RWPE1 (cell line): ENCODE data around the gene TIMM10B.

Experiments used
- CTCF ChIA-PET: fragments of 350-600 bp; sonication (Branson Sonifier 250); formaldehyde crosslinking; extraction: SDS; loops from one replicate; lab custom pipeline; 2021; lab: Yijun Ruan, JAX
- POLR2A ChIA-PET: fragments of 400-600 bp; formaldehyde crosslinking; extraction: SDS; loops from one replicate; lab custom pipeline; 2020; ENCODE audit warnings: antibody characterized with exemption; ENCODE audit not compliant: low non-redundant PET; lab: Yijun Ruan, JAX
- DNase-seq: peaks from one replicate; pipeline ENCODE4 v3.0.0; 2012; ENCODE audit warnings: low spot score
- H3K27ac ChIP-seq: fragments of 450-650 bp; 2 replicates; pipeline ENCODE4 v1.5.1; 2017
- CTCF ChIP-seq: fragments of 450-650 bp; conservative IDR thresholded peaks from 2 replicates; pipeline ENCODE4 v1.5.1; 2017; ENCODE audit warnings: low read depth, mild to moderate bottlenecking

TIMM10B gene

GRCh38 chr11:6474806-6475500 lies 6.3 kb upstream of the TIMM10B start:
- no peak for TF ChIP-seq CTCF
- DNase-seq: no peak
- H3K27ac ChIP-seq: peak overlapping the region; percentile 86
- ChIA-PET CTCF (interaction anchor here (0.6 to 0.9 kb wide), 2 partner anchors 96 to 152 kb away, joined by 3 to 5 read pairs; no protein-coding TSS in a partner anchor), POLR2A (no interaction called here)

GRCh38 chr11:6475936-6476335 lies 5.4 kb upstream of the TIMM10B start:
- POLR2A ChIA-PET: no interaction called here
- TF ChIP-seq CTCF: no peak
- CTCF ChIA-PET: interaction anchor here (0.6 kb wide), 1 partner anchor 42 kb away, joined by 3 read pairs; no protein-coding TSS in a partner anchor
- no peak for DNase-seq
- peak overlapping the region; percentile 86 for H3K27ac ChIP-seq

GRCh38 chr11:6476571-6476970 lies 4.7 kb upstream of the TIMM10B start:
- ChIA-PET CTCF (no interaction called here), POLR2A (no interaction called here)
- peak overlapping the region; percentile 86 for H3K27ac ChIP-seq
- TF ChIP-seq CTCF: no peak
- no peak for DNase-seq

- DNase-seq: no peak
- no peak for TF ChIP-seq CTCF
- peak overlapping the region; percentile 83 for H3K27ac ChIP-seq
- POLR2A ChIA-PET: no interaction called here
- CTCF ChIA-PET: no interaction called here
Observed at GRCh38 chr11:6480299-6480914, 894 bp upstream of the TIMM10B start.

- peak overlapping the region; percentile 83 for H3K27ac ChIP-seq
- ChIA-PET CTCF (no interaction called here), POLR2A (no interaction called here)
- DNase-seq: no peak
- TF ChIP-seq CTCF: no peak
Observed at GRCh38 chr11:6481924-6482275, 599 bp downstream of the TIMM10B start.

GRCh38 chr11:6482441-6482840 lies 1.1 kb downstream of the TIMM10B start:
- POLR2A ChIA-PET: no interaction called here
- CTCF ChIA-PET: no interaction called here
- DNase-seq: no peak
- no peak for TF ChIP-seq CTCF
- H3K27ac ChIP-seq: no peak overlapping the region
